Astrocyte of the cerebellum (primary cell): Measurements from ENCODE around the gene USP26.
"Not testable (repeated sequence)": the region's sequence is repeated elsewhere in the genome, so short reads cannot be mapped to it uniquely, and the experiment has no call there.

Experiments
- DNase-seq: peaks from one replicate; pipeline ENCODE4 v3.0.0-alpha.2; 2011; ENCODE audit warnings: low read depth
- H3K4me3 ChIP-seq: 2 replicates; pipeline ENCODE4 v1.5.1; 2011; ENCODE audit warnings: mild to moderate bottlenecking, low read depth, low read length, moderate library complexity
- in situ Hi-C: cut with HindIII; loops from 2 replicates; pipeline ENCODE4 v1.10.0; 2017; ENCODE audit warnings: low sequenced_read_pairs
- TF ChIP-seq, protein P1 (sequence below): IDR thresholded peaks from 2 replicates; pipeline ENCODE4 v1.5.1; 2012; ENCODE audit warnings: low read length, low read depth, moderate library complexity, mild to moderate bottlenecking; ENCODE audit errors: missing control alignments

Gene USP26

DNA sequence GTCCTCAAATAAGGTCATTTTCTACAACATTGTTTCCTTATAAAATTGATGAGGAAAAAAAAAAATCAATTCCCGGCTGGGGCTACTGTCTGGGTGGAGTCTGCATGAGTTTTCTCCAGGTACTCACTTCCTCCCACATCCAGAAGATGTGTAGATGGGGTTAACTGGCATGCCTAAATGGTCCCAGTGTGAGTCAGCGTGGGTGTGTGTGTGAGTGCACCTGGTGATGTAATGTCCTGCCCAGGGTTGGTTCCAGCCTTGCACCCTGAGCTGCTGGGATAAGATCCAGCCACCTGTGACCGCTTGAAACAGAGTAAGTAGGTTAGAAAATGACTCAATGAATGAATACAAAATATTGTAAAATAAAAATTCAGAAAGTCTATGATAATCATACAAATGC is 11.1 kb downstream of the USP26 start:
- DNase-seq: no peak
- TF ChIP-seq, protein P1, sequence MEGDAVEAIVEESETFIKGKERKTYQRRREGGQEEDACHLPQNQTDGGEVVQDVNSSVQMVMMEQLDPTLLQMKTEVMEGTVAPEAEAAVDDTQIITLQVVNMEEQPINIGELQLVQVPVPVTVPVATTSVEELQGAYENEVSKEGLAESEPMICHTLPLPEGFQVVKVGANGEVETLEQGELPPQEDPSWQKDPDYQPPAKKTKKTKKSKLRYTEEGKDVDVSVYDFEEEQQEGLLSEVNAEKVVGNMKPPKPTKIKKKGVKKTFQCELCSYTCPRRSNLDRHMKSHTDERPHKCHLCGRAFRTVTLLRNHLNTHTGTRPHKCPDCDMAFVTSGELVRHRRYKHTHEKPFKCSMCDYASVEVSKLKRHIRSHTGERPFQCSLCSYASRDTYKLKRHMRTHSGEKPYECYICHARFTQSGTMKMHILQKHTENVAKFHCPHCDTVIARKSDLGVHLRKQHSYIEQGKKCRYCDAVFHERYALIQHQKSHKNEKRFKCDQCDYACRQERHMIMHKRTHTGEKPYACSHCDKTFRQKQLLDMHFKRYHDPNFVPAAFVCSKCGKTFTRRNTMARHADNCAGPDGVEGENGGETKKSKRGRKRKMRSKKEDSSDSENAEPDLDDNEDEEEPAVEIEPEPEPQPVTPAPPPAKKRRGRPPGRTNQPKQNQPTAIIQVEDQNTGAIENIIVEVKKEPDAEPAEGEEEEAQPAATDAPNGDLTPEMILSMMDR: no peak
- in situ Hi-C loops: no loop called here
- no peak overlapping the region for H3K4me3 ChIP-seq

DNA sequence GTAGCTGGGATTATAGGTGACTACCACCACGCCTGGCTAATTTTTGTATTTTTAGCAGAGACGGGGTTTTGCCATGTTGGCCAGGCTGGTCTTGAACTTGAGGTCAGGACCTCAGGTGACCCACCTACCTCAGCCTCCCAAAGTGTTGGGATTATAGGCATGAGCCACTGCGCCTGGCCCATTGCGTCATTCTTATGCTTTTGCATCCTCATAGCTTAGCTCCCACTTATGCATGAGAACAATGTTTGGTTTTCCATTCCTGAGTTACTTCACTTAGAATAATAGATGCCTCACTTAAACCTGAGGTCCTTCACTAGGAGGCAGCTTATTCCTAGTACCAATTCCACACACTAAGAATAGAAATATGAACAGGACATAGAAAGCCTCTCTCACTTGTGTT is 11.9 kb downstream of the USP26 start:
- in situ Hi-C loops: not testable (repeated sequence)

DNA sequence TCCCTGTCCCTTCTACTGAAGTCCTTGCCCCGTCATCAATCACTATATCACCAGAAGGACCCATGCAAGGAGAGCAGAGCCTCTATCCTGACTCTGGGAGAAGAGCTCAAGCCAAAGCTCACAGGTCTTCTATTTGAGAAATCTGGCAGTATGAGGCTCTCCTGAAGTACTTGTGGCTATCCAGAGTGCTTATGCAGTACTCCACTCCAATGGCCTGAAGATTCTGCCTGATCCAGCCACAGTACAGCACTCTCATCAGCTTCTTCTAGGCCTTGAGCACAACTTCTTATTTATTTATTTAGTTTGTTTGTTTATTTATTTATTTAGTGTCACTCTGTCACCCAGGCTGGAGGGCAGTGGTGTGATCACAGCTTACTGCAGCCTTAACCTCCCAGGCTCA is 13.0 kb downstream of the USP26 start:
- H3K4me3 ChIP-seq: no peak overlapping the region
- TF ChIP-seq, protein P1: no peak
- in situ Hi-C loops: no loop called here
- DNase-seq: no peak

More for the DNA sequence above, 11.9 kb downstream of the USP26 start:
- H3K4me3 ChIP-seq, DNase-seq: not testable (repeated sequence)

DNA sequence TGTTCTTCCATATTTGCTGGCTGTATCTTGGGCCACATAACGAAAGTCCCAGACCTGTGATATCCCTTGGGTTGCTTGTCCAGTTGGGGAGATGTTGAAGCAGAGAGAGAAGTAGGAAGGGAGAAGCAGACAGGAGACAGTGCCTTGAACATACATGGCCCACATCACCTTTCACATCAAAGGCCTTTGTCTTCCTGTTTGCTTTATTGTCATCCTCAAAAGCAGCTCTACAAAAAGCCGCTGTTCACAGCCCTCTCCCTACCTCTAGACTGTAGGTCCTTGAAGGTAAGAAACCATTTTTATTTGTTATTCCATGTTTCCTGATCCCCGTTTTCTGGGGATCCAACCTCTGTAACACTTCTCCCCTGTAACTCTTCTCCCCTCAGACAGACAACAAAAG is 14.9 kb downstream of the USP26 start:
- TF ChIP-seq, protein P1: no peak
- no peak overlapping the region for H3K4me3 ChIP-seq
- DNase-seq: no peak
- in situ Hi-C loops: no loop called here

DNA sequence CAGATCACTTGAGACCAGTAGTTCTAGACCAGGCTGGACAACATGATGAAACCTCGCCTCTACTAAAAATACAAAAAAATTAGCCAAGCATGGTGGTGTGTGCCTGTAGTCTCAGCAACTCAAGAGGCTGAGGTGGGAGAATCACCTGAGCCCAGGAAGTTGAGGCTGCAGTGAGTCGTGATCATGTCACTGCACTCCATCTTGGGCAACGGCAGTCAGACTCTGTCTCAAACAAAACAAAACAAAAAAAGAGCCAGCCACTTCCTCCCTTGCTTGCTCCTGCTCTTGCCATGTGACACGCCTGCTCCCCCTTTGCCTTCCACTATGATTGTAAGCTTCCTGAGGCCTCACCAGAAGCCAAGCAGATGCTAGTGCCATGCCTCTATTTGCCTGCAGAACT is 19.1 kb downstream of the USP26 start:
- in situ Hi-C loops, H3K4me3 ChIP-seq, DNase-seq: not testable (repeated sequence)

DNA sequence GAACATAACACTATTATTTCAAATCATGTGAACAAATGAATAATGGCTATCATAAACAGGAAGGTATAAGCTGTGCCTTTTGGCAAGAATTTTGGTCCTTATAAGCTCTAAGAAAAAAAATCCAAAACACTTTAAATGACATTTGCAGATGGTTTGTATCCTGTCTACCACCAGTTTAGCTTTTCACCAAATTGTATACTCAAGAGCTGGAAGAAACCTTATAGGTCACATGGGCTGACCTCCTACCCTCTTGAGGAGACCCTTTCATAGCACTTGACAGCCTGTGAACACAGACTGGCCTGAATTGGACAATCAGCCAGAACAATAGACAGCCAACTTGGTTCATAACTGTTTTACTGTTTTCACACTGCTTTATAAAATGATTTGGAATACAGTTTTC is 24.3 kb downstream of the USP26 start:
- DNase-seq: no peak
- TF ChIP-seq, protein P1: no peak
- H3K4me3 ChIP-seq: no peak overlapping the region
- in situ Hi-C loops: no loop called here

DNA sequence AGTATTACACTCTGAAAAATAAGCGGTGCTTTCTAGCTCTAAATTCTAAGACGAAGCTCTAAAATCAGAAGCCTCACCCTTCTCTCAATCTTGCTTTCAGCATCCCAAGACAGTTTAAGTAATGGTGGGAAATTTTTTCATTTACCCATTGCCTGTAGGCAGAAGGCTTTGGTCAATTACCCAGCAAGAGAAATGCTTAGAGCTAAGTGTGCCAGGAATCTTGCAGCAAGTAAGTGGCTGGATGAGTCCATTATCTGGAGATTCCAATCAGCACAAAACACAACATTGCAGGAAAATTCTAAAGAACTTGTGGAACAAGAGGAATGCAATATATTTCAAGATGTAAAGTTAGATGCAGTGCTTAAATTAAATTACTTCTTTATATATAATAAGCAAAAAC is 28.4 kb downstream of the USP26 start:
- DNase-seq: no peak
- TF ChIP-seq, protein P1: no peak
- in situ Hi-C loops: no loop called here
- no peak overlapping the region for H3K4me3 ChIP-seq

DNA sequence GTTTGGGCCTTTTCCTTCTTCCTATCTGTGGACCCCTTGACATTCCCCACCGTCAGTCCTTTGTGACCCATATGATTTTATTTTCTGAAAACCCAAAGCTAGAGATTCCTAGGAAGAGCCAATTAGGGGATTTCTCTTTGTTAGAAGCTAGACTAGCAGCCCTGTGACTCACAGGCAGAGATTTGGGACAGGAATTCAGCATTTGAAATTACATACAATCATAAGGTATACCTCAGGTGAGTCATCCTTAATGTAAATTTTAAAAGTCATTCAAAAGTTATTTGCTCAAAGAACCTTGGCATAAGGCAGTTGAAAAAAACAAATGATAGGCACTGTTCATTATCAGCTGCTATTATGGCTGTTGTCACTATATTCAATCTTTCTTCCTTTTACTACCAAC is 40.6 kb downstream of the USP26 start:
- no peak for DNase-seq
- H3K4me3 ChIP-seq: no peak overlapping the region
- TF ChIP-seq, protein P1: no peak
- in situ Hi-C loops: no loop called here
